GM11168 (cell line): Measurements from ENCODE around the gene CBL.

Source experiments
- in situ Hi-C: fragments of 300-500 bp; cut with MboI; formaldehyde crosslinking; loops from one replicate; pipeline ENCODE4 v1.12.0; 2022; ENCODE audit warnings: low sequenced_read_pairs; ENCODE audit not compliant: unreplicated experiment

CBL gene

DNA sequence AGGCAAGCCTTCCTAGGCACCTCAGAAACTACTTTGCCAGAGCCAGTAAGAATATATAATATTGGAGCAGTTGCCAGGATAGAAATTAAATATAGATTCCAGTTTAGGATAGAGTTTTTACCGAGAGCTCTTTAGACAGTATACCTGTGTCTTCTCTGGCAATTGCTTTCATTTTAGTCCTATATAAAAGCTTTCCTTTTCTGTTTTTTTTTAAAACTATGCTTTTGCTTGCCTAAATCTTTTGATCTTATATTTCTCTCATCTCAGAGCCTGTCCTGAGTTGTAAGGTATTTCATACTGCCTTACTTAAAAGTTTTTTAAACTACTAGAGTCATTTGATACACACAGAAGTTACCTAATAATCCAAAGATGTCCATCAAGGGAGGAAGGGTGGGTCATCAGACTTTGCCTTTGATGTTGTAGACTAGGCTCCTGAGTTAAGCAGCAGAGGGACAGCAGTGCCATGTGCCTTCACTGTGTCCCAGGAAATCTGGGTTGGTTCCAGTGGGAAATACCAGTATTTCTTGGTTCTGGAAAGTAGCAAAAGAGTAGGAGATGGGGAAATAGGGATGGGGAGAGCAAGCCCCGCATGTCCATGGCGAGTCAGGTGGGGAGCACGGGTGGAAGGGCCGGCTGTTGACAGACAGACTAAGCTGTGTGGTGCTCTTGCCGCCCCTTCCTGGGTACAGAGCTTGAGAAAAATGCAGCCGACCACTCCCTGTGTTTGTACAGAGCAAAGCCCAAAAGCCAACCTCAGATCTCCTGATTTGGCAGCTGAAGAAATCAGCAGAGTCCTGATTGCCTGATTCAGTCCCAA lies 99.6 kb downstream of the CBL start:
- in situ Hi-C loops, result no loop called here

DNA sequence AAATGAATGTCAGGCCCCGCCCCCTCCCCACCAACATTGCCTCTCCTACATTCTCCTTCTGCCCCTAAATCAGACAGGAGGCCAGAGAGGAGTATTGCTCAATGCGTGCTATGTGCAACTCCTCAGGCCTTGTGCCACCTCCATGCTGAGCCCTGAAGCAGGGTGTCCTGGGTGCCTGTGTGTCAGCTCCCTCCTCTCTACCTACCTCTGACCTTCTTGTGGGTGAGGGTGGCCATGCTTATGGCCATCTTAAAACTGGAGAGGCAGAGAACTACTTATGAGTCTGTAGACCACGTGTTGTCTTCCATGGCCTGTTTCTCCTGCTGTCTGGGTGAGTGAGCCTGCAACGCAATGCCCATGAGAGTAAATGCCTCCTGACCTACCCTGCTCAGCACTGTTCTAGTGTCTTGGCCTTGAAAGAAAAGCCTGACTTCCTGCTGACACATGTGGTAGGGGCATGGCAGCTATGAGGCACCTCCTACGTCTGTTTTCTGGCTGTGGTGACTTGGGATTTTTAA lies 100.3 kb downstream of the CBL start:
- in situ Hi-C loops, result no loop called here

GRCh38 chr11:119307219-119307618 lies 101.1 kb downstream of the CBL start:
- in situ Hi-C loops, result no loop called here

DNA sequence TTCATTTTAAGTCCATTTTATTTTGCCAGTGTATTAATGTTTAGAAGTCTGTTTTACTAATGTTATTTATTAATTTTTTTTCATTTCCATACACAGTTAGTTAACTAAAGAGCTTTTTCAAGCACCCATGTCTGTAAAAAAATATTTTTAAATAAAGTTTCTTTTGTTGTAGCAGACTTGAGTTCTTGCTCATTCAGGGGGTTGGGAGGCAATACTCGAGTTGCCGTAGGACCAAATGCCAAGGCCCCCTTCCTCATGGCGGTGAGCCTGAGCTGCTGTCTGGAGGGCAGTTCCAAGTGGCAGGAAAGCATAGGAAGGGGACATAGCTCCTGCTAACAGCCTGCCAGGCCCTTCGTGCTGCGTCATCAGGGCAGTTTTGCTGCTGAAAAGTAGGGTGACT lies 101.8 kb downstream of the CBL start:
- in situ Hi-C loops, result no loop called here

- in situ Hi-C loops, result no loop called here
These were observed 103.3 kb downstream of the CBL start for GRCh38 chr11:119309411-119309810.

DNA sequence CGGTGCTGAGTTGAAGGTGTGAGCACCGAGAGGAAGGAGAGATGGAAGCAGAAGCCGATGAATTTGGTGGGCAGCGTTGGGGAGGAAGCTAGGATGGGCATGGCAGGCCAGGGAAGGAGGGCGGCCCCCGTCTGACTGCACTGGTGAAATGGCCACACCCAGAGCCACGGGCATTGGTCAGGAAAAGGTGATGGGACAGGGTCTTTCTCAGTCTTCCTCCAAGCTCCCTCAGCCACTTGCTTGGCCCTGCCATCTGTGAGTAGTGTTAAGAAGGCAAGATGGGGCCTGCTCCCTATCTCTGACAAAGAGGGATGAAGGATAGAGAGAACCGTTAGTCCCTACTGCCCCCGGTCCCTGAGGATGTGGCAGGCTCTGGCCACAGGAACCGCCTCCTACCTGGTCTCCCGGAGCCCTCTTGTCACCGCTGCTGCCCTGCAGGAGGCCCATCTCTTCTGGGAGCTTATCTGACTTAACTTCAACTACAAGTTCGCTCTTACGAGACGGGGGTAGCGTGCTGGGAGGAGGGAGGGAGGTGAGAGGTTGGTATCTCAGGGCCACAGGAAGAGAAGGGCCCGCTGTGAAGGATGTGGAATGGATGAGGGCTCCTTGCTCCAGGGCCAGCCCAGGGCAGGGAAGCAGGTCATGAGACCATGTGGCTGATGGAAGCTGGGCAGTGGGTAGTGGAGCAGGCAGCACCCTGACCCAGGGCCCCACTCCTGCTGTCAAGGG lies 104.0 kb downstream of the CBL start:
- in situ Hi-C loops, result no loop called here

GRCh38 chr11:119310682-119311052 lies 104.5 kb downstream of the CBL start:
- in situ Hi-C loops, result no loop called here

DNA sequence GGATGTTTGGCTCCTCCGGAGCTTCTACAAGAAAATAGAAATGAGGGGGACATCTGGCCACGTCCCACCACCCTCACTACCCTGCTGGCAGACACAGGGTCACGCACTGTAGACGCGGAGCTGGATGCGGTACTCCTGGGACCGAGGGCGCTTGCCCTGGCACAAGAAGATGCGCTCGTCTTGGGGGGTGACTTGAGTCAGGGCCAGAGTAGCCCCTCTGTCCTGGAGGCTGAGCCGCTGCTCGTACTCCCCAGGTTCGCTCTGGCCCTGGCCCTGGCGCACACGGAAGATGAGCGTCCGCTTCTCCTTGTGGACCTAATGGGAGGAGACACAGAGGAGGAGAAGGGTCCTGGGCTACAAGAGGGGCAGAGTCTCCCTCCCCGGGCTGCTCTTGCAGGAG lies 108.6 kb downstream of the CBL start:
- in situ Hi-C loops, result no loop called here

- in situ Hi-C loops, result no loop called here
These were observed 109.2 kb downstream of the CBL start for GRCh38 chr11:119315131-119316015.

DNA sequence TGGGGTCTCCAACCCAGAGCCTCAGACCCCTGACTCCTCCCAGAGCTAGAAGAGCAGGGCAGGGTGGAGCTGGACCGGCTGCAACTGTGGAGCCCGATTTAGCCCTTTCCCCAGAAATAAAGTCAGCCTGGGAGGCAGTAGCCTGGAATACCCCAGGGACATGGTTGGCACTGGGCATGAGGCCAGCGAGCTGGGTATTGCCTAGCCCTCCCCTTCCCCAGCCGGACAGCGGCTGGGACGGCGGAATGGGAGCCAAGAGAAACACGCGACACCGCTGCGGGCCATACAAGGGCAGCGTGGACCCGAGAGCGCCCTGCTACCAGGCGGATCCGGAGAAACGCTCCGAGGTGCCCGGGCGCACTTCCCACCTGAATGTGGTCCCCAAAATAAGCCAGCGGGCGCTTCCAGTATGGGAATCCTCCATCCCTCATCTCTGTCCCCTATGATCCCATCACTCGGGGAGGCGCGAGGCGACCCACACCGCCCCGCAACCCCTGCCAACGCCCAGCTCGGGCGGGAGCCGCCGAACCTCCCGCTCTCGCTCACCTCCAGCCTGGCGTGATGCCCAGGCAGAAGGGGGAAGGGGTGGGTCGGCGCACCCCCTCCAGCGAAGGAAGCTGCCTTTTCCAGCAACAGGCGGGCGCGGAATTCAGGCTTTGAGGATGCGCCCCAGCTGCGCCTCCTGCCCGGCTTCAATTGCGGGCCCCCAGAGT lies 110.0 kb downstream of the CBL start:
- in situ Hi-C loops, result no loop called here

DNA sequence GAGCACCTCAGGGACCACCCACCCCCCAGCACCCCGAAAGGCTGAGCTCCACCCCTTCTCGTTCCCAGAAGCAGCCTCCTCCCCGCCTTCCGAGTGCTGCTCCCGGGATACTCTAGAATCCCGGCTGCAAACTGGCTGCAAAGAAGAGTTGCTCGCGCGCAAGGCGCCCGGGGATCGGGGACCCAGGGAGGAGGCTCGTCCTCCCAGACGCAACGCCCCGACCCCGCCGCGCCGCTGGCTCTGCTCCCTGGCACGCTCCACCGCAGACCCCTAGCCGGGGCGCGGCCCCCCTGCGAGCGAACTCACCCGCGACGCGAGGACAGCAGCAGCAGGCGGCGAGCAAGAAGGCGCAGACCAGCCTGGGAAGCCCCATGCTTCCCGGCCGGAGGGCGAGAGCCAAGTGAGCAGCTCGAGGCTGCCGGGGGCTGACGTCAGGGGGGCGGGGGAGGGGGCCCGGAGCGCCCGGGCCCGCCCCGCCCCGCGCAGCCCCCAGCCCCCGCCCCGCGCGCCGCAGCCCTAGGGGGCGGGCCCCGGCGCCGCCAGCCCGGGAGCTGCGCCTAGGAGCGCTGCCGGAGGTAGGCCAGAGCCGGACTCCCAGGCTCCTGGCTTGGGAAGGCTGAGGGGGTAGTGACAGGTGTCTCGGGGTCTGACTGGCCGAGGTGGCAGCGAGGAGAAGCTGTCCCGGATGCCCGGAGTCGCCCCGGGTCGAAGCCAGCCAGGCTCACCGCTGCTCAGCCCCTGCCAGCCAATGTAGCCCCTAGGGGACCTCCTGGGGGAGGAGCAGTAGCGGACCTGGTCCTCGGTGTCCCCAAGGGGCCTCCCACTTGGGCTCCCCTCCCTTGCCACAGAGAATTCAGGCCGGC lies 110.8 kb downstream of the CBL start, which contains the start of gene MCAM:
Gene MCAM, minus strand, starts transcription at position 402 of the 863 bp plus-strand sequence. Its CDS starts 29 bp downstream, at position 373.
- in situ Hi-C loops, result no loop called here

GRCh38 chr11:119317592-119318239 lies 111.6 kb downstream of the CBL start:
- in situ Hi-C loops, result no loop called here

DNA sequence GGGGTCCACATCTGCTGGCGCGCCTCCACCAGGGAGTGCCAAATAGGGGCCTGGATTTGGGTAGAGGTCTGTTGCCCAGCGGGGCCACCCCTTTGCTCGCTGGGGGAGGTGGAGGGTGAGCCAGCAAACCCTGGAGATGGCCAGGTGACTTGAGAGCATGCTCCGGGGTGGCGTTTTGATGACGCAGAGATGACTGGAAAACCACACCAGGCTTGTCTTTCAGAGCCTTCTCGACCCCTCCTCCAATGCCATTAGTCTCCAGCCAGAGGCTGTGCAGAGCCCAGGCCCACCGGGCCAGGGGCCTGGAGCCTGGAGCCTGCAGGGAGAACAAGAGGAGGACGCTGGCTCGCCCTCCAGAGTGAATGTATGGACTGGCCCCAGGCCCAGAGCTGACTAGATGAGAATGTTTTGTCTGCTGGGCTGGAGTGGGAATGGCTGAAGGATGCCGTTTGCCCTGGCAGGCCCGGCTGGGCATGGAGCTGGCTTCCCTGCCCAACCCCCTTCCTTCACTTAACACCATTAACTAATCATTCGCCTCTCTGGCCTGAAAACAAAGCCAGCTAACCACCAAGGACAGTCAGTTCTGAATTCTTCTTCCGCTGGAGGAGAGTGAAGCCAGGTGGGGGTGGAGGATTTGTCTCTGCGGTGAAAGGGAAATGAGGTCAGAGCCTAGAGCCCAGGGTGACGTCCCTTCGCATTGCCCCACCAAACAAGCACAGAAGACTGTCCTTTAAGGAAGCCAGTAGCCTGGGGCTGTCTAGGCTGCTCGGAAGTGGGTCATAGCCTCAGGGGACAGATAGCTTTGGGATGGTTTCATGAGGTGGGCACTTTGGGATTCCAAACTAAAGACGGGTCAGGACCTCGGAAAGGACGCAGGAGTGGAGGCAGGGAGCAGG lies 112.3 kb downstream of the CBL start:
- in situ Hi-C loops, result no loop called here

DNA sequence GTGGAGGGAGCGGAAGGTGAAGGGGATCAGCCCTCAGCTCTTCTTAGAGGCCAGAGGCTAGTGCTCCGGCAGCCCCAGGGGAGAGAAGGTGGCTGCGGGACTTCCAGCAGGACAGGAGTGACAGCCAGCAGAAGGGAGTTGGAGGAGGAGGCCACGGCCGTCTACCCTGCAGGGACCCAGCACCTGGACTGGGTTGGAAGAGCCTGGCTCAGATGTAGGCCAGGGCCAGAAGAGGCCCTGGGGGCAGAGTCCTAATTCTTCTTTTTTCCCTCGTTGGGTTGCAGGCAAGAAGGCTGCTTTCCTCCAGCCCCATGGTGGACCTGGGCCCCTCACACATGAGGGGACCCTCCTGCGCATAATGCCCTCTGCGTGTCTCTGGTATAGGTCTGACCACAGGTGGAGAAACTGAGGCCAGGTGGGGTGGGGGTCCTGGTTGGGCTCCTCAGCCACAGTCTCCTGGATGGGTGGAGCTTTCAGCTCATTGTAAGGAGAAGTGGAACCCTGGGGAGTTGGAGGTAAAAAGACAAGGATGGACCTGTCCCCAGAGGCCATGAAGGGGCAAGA lies 113.1 kb downstream of the CBL start:
- in situ Hi-C loops, result no loop called here

GRCh38 chr11:119319700-119320239 lies 113.6 kb downstream of the CBL start:
- in situ Hi-C loops, result no loop called here

GRCh38 chr11:119320240-119320775 lies 114.2 kb downstream of the CBL start:
- in situ Hi-C loops, result no loop called here
